HepG2 (cell line): ENCODE measurements around the gene REPIN1. TPM values are rescaled to one million over a fixed set of nuclear protein-coding genes. Genes with fewer than 3 reads are reported as not detected.
A peak's percentile ranks its signal among the peaks of the same experiment; 100 is the strongest.

Experiments used
- ATAC-seq: fragments of 200-7000 bp; cut with Tn5 transposase; 3 replicates; pipeline ENCODE4 v1.9.1; 2020; ENCODE audit warnings: mild to moderate bottlenecking, moderate library complexity
- BruUV-seq: library from RNA; stranded (reverse); fragments of 400-500 nt; replicated peaks from 2 replicates; lab custom pipeline; 2021; lab: Mats Ljungman, UMichigan
- CTCF ChIA-PET: fragments of 300-600 bp; formaldehyde crosslinking; extraction: SDS; loops from one replicate; lab custom pipeline; 2021; ENCODE audit warnings: low total read pairs, inconsistent platforms, low intra/inter-chr PET ratio; lab: Yijun Ruan, JAX
- POLR2A ChIA-PET: fragments of 350-600 bp; sonication (Branson Sonifier 250); formaldehyde crosslinking; loops from one replicate; lab custom pipeline; 2020; ENCODE audit warnings: antibody characterized with exemption, inconsistent platforms; lab: Yijun Ruan, JAX
- DNase-seq: peaks from one replicate; pipeline ENCODE4 v3.0.0-alpha.2; 2015; ENCODE audit warnings: low spot score
- FAIRE-seq: peaks from 3 replicates; lab custom pipeline; 2011; peaks lifted over from hg19 to GRCh38; lab: Jason Lieb, UNC
- H2AFZ ChIP-seq: one replicate; pipeline ENCODE4 v1.6.1; 2011; ENCODE audit warnings: low read length, inconsistent platforms
- H3K27ac ChIP-seq: fragments of 300-600 bp; 3 replicates; pipeline ENCODE4 v1.8.0; 2011; ENCODE audit warnings: mixed run types, mild to moderate bottlenecking, mixed read lengths, low read length, inconsistent platforms; ENCODE audit not compliant: insufficient read depth; ENCODE audit errors: extremely low read length
- H3K27me3 ChIP-seq, 2 experiments: fragments of 200-600 bp in 1 of 2; 2 replicates in 1 of 2; 3 replicates in 1 of 2; pipeline versions ENCODE4 v1.6.0 to v1.8.0; 2011; ENCODE audit warnings: low read length in 2 of 2, mild to moderate bottlenecking in 2 of 2, moderate library complexity in 2 of 2, inconsistent platforms in 1 of 2; ENCODE audit not compliant: insufficient read depth in 2 of 2, control insufficient read depth in 1 of 2
- H3K36me3 ChIP-seq, 2 experiments: fragments of 200-600 bp in 1 of 2; replicated peaks in 1 of 2; 2 replicates in 1 of 2; 3 replicates in 1 of 2; pipeline versions ENCODE4 v1.5.1 to v1.8.0; 2011; ENCODE audit warnings: low read length in 2 of 2, inconsistent platforms in 1 of 2; ENCODE audit not compliant: insufficient read depth in 2 of 2, control insufficient read depth in 1 of 2
- H3K4me1 ChIP-seq: 2 replicates; pipeline ENCODE4 v1.5.1; 2012; ENCODE audit warnings: low read length, inconsistent platforms; ENCODE audit not compliant: insufficient read depth
- H3K4me2 ChIP-seq: 2 replicates; pipeline ENCODE4 v1.6.0; 2011; ENCODE audit warnings: low read depth, low read length, inconsistent platforms
- H3K4me3 ChIP-seq, 3 experiments: fragments of 200-600 bp in 1 of 3; sonication (generic), shearing (Covaris generic) in 1 of 3; replicated peaks in 1 of 3; 2 replicates each; pipeline ENCODE4 v1.5.1; 2011 to 2016; ENCODE audit warnings: low read length in 3 of 3, inconsistent platforms in 2 of 3, low read depth in 2 of 3, mild to moderate bottlenecking in 2 of 3, control low read depth in 1 of 3, mixed read lengths in 1 of 3; ENCODE audit not compliant: insufficient read depth in 1 of 3
- H3K79me2 ChIP-seq: one replicate; pipeline ENCODE4 v1.6.1; 2011; ENCODE audit warnings: low read length, inconsistent platforms; ENCODE audit not compliant: insufficient read depth
- H3K9ac ChIP-seq: 2 replicates; pipeline ENCODE4 v1.6.0; 2011; ENCODE audit warnings: mild to moderate bottlenecking, low read depth, low read length, inconsistent platforms; ENCODE audit not compliant: insufficient read depth
- H3K9me3 ChIP-seq: 2 replicates; pipeline ENCODE4 v1.5.1; 2012; ENCODE audit warnings: mild to moderate bottlenecking, low read length
- H4K20me1 ChIP-seq: 2 replicates; pipeline ENCODE4 v1.6.0; 2011; ENCODE audit warnings: inconsistent platforms, mild to moderate bottlenecking, low read length, moderate library complexity; ENCODE audit not compliant: insufficient read depth
- BCL6 ChIP-seq: IDR thresholded peaks from 2 replicates; pipeline ENCODE4 v1.6.1; 2016; ENCODE audit warnings: missing genetic modification reagents, missing compliant biosample characterization
- HNRNPH1 ChIP-seq: fragments of 200-400 bp; formaldehyde crosslinking; optimal IDR thresholded peaks from 2 replicates; pipeline ENCODE3; 2017; ENCODE audit warnings: mild to moderate bottlenecking, low read depth, low read length
- IRF1 ChIP-seq: sonication (generic); formaldehyde crosslinking; IDR thresholded peaks from 2 replicates; pipeline ENCODE4 v1.4.0; 2020; ENCODE audit warnings: low read depth, mild to moderate bottlenecking, missing genetic modification reagents
- KDM5A ChIP-seq: fragments of 200-600 bp; sonication (generic); IDR thresholded peaks from 2 replicates; pipeline ENCODE4 v1.7.0; 2018; ENCODE audit warnings: antibody characterized with exemption, mild to moderate bottlenecking, low read length, borderline replicate concordance
- MAFF ChIP-seq: IDR thresholded peaks from 2 replicates; pipeline ENCODE4 v1.6.1; 2011; ENCODE audit warnings: low read depth, low read length, improper control_type of control experiment
- MXD4 ChIP-seq: IDR thresholded peaks from 2 replicates; pipeline ENCODE4 v1.6.1; 2016; ENCODE audit warnings: mild to moderate bottlenecking, missing biosample characterization, missing genetic modification reagents
- NONO ChIP-seq, 2 experiments: fragments of 450-650 bp in 1 of 2; sonication (generic) in 1 of 2; formaldehyde crosslinking in 1 of 2; IDR thresholded peaks in 1 of 2; conservative IDR thresholded peaks in 1 of 2; 2 replicates each; pipeline versions ENCODE4 v1.6.1 to v1.8.0; 2017 to 2022; ENCODE audit warnings: mild to moderate bottlenecking in 1 of 2, missing genetic modification reagents in 1 of 2, moderate library complexity in 1 of 2
- PAXIP1 ChIP-seq: sonication (generic); formaldehyde crosslinking; conservative IDR thresholded peaks from 2 replicates; pipeline ENCODE4 v1.4.0; 2020; ENCODE audit warnings: mild to moderate bottlenecking, missing genetic modification reagents, moderate library complexity
- REPIN1 ChIP-seq: sonication (generic); formaldehyde crosslinking; IDR thresholded peaks from 2 replicates; pipeline ENCODE4 v1.8.0; 2022; ENCODE audit warnings: missing genetic modification reagents, low read depth, mild to moderate bottlenecking, borderline replicate concordance
- SSRP1 ChIP-seq: IDR thresholded peaks from 2 replicates; pipeline ENCODE4 v1.6.1; 2016; ENCODE audit warnings: control low read depth
- ZBTB43 ChIP-seq: sonication (generic); formaldehyde crosslinking; conservative IDR thresholded peaks from 2 replicates; pipeline ENCODE4 v1.4.0; 2020; ENCODE audit warnings: missing genetic modification reagents
- ZFP1 ChIP-seq: IDR thresholded peaks from 2 replicates; pipeline ENCODE4 v1.6.1; 2016
- ZFY ChIP-seq: sonication (generic); formaldehyde crosslinking; IDR thresholded peaks from 2 replicates; pipeline ENCODE4 v1.4.0; 2020; ENCODE audit warnings: missing genetic modification reagents
- ZNF264 ChIP-seq: sonication (generic); formaldehyde crosslinking; IDR thresholded peaks from 2 replicates; pipeline ENCODE4 v1.4.0; 2020; ENCODE audit warnings: missing genetic modification reagents
- ZNF280B ChIP-seq: sonication (generic); formaldehyde crosslinking; IDR thresholded peaks from 2 replicates; pipeline ENCODE4 v1.5.0; 2020; ENCODE audit warnings: missing genetic modification reagents, mild to moderate bottlenecking, borderline replicate concordance
- ZNF557 ChIP-seq: sonication (generic); formaldehyde crosslinking; IDR thresholded peaks from 2 replicates; pipeline ENCODE4 v1.4.0; 2020; ENCODE audit warnings: missing genetic modification reagents
- ZNF564 ChIP-seq: sonication (generic); formaldehyde crosslinking; IDR thresholded peaks from 2 replicates; pipeline ENCODE4 v1.8.1; 2023; ENCODE audit warnings: mild to moderate bottlenecking, missing genetic modification reagents
- WGBS: methylation state at CpG from one replicate; pipeline ENCODE4 v1.1.6; 2017; ENCODE audit warnings: low lambda C conversion rate; 5-methylcytosine and 5-hydroxymethylcytosine counted together
- in situ Hi-C: cut with HindIII; loops from 2 replicates; pipeline ENCODE4 v1.10.0; 2017; ENCODE audit warnings: low pct_unique_long_range_greater_than_20kb; ENCODE audit not compliant: extremely low pct_ligation_motif_present
- intact Hi-C: fragments of 100-400 bp; cut with micrococcal nuclease; formaldehyde crosslinking; loops from one replicate; pipeline ENCODE4 v1.10.0; 2022; ENCODE audit not compliant: unreplicated experiment
- polyA plus RNA-seq, 8 experiments: library from polyadenylated mRNA; depleted of rRNA in 3 of 8; stranded (reverse) in 7 of 8; unstranded in 1 of 8; fragments of >200 nt; fragmentation: Illumina TruSeq in 4 of 8; extraction: Trizol in 4 of 8; gene quantifications; 2 replicates each; pipeline versions ENCODE4 v1.2.1 to v1.2.3, GENCODE V29; 2011 to 2016; ENCODE audit warnings: low read depth in 4 of 8, missing spikeins in 1 of 8, mixed read lengths in 1 of 8; ENCODE audit not compliant: insufficient read depth in 1 of 8
- total RNA-seq, 5 experiments: library from RNA; depleted of rRNA; stranded (reverse); fragments of >200 nt; fragmentation: Illumina TruSeq; extraction: Trizol; gene quantifications; 2 replicates each; pipeline ENCODE4 v1.2.3, GENCODE V29; 2016; ENCODE audit warnings: low read depth in 1 of 5

Gene REPIN1
- total and polyA plus RNA-seq, 2 of the 13 experiments (the other 11 are each of a cell fraction or from before 2014, with no cell fraction given) = 69.9 to 108 TPM

- peaks cover 54% of the 10 kb centered on the region for H3K4me1 ChIP-seq
- intact Hi-C loops = loop anchor here (5.0 kb wide), 1 partner anchor 35 kb away; no protein-coding TSS in a partner anchor
- no peaks in the 10 kb centered on the region; a peak in 1 of 5 replicates for H3K27me3 ChIP-seq
- ChIA-PET POLR2A (interaction anchor here (1.1 to 5.4 kb wide), 5 partner anchors 9 to 82 kb away, joined by 3 to 41 read pairs (median 13); partner anchors contain the start of gene REPIN1), CTCF (no interaction called here)
- H3K36me3 ChIP-seq = peaks cover 8 to 22% of the 10 kb centered on the region in 2 experiments
- BruUV-seq = TSS peak; percentile 81
- peaks cover 54% of the 10 kb centered on the region for H3K79me2 ChIP-seq
- in situ Hi-C loops = no loop called here
- peak; percentile 29 for DNase-seq
- peak overlapping the region; percentile 84 for H3K27ac ChIP-seq
- no peak for ATAC-seq
- H3K9ac ChIP-seq = peak overlapping the region; percentile 92
- H4K20me1 ChIP-seq = no peaks in the 10 kb centered on the region
- no peak for FAIRE-seq
- H3K4me2 ChIP-seq = peak overlapping the region; percentile 96
- H2AFZ ChIP-seq = no peak overlapping the region
- H3K9me3 ChIP-seq = no peaks in the 10 kb centered on the region
- peak overlapping the region; percentile 74 to 81 (median 77) for H3K4me3 ChIP-seq
- WGBS = 35% methylated on average over 4 of the region's 4 CpGs
- no peak for TF ChIP-seq ZNF557 (CRISPR knock-in tag)
- no peak for TF ChIP-seq MXD4 (CRISPR knock-in tag)
- no peak for TF ChIP-seq ZBTB43
- no peak for TF ChIP-seq KDM5A
- TF ChIP-seq SSRP1 = no peak
- no peak for TF ChIP-seq ZNF264 (CRISPR knock-in tag)
- TF ChIP-seq MAFF = no peak
- TF ChIP-seq REPIN1 (CRISPR knock-in tag) = no peak
- no peak for TF ChIP-seq ZNF280B (CRISPR knock-in tag)
- TF ChIP-seq BCL6 (CRISPR knock-in tag) = no peak
- TF ChIP-seq IRF1 (CRISPR knock-in tag) = no peak
- TF ChIP-seq ZFY (CRISPR knock-in tag) = no peak
- TF ChIP-seq NONO (IDR thresholded peaks at IDR 0.05) = no peak
- no peak for TF ChIP-seq NONO (CRISPR knock-in tag; conservative IDR thresholded peaks at IDR 0.05)
- no peak for TF ChIP-seq PAXIP1 (CRISPR knock-in tag)
- no peak for TF ChIP-seq ZNF564 (CRISPR knock-in tag)
- TF ChIP-seq ZFP1 (CRISPR knock-in tag) = no peak; the same call in 1 of the 2 replicates
- no peak for TF ChIP-seq HNRNPH1
Measured at GRCh38 chr7:150322114-150322832, 46.3 kb upstream of the REPIN1 start.
